DMS 273 treated with DMSO at 0.1 percent for 48 hours (cell line): ENCODE results near the gene TNNI2.
"Not testable (repeated sequence)": the region's sequence is repeated elsewhere in the genome, so short reads cannot be mapped to it uniquely, and the experiment has no call there.

Experiments
- DNase-seq: peaks from one replicate; lab custom pipeline; 2025; lab: John Stamatoyannopoulos, UW

TNNI2 gene

DNA sequence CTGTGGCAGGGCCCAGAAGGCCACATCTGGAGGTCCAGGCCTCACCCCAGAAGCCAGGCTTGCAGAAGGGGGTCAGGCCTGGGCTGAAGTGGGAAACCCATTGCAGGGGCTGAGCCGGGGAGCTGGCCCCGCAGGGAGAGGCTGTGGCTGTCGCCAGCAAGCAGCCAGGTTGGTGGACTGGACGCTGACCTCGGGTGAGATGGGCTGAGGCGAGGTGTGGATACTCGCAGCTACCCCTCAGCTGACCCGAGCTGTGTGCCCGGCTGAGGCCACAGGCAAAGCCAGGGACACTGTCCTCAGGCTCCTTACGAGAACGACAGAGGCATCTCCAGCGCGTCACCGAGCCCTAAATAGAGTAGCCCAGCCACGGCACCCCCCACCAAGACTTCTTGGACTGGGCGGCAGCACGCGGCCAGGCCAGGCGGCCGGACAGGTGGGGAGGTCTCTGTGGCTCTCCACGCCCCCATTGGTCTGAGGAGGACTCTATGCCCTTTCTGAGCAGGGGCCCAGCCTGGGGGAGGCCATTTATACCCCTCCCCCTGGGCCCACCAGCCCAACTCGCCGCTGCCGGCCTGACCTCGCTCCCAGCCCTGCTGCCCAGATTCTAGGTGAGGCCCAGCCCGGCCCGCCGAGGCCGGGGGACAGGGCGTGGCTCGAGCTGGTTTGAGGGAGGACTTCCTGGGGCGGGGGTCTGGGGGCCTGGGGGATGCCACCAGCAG lies at the start of gene TNNI2:
TNNI2 (plus strand) TSS at position 556 of the 719 bp plus-strand sequence. CDS start 716 bp downstream, outside the sequence.
- no peak for DNase-seq

DNA sequence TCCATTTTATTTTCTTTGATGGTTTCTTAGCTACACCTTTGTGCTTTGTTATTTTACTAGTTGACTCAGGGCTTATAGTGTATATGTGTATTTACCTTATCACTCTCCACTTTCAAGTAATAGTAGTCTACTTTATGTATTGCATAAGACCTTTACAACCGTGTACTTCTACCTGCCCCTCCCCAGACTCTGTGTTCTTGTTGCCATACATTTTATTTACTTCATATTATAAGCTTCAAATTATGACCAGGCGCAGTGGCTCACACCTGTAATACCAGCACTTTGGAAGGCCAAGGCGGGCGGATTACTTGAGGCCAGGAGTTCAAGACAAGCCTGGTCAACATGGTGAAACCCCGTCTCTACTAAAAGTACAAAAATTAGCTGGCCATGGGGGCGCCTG lies 46.9 kb upstream of the TNNI2 start:
- no peak for DNase-seq

DNA sequence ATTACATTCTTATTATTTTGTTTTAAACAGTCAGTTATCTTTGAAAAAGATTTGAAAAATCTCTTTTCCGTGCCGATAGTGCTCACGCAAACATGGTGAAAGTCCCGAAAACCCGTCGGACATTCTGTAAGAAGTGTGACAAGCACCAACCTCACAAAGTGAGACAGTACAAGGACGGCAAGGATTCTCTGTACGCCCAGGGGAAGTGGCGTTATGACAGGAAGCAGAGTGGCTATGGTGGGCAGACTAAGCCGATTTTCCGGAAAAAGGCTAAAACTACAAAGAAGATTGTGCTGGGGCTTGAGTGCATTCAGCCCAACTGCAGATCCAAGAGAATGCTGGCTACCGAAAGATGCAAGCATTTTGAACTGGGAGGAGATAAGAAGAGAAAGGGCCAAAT lies 46.3 kb upstream of the TNNI2 start:
- DNase-seq = no peak

DNA sequence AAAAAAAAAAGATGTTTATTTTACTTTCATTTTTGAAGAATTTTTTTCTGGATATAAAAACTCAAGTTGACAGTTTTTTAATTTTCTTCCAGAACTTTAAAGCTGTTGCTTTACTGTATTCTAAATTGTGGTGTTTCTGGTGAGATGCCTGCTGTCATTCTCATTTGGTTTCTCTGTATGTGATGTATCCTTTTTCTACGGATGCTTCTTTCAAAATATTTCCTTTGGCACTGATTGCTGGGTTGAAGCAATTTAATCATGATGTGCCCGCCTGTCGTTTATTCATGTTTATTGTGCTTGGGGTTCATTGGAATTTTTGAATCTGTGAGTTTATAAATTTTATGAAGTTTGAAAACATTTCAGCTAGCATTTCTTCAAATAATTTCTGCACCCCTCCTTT lies 45.7 kb upstream of the TNNI2 start:
- DNase-seq = no peak

DNA sequence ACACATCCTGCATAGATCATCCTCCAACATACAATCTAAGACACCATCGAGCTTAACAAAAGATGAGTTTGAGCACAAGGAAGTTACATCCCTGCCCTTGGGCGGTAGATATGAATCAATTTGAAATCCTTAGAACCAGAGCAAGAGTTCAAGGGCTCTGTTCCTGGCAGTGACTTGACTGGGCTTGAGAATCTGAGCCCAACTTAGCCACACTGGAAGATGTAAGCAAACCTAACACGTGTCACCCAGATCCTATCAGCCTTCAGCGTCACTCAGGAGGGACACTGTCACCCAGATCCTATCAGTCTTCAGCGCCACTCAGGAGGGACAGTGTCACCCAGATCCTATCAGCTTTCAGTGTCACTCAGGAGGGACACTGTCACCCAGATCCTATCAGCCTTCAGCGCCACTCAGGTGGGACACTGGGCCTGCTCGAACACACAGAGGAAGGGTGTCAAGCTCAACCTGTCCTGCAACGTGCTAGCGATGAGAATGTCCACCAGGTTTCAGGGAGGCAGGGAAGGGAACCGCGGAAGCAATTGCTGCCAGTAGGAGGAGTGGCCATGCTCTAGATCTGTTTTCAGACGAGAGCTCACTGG lies 42.3 kb upstream of the TNNI2 start:
- DNase-seq = no peak

DNA sequence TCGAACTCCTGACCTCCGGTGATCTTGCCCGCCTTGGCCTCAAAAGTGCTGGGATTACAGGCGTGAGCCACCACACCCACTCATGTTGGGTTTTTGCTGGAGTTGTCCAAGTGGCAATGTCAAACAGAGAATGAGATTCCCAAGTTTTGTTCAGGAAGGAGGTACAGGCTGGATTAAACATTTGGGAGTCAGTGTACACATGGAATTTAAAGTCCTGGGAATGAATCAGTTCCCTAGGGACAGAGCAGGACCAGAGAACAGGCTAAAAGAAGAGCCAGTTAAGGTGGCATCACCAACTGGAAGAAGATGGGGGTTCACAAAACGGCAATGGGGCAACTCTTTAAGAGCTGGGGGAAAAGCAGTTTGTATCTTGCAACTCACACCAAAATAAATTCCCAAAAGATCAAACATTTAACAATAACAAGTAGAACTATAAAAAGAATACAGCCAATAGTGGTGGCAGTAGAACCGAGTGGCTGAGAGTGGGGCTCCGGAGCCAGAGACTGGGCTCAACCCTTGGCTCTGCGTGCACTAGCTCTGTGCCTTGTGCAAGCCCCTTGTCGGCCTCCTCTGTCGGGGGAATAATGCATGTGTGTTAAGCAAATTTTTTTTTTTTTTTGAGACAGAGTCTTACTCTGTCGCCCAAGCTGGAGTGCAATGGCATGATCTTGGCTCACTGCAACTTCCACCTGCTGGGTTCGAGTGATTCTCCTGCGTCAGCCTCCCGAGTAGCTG lies 41.2 kb upstream of the TNNI2 start:
- DNase-seq = no peak

DNA sequence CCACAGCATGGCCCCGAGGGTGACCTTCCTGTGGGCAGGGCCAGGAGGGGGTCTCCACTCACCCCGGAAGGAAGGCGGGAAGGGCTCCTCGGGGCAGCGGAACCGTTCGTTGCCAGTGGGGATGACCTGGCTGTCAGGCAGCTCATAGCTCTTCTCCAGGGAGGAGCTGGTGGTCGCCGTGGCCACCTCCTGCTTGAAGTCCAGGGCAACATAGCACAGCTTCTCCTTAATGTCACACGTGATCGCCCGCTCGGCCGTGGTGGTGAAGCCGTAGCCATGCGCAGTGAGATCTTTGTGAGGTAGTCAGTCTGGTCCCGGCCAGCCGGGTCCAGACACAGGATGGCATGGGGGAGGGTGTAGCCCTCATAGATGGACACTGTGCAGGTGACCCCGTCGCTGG lies 35.5 kb upstream of the TNNI2 start:
- no peak for DNase-seq

DNA sequence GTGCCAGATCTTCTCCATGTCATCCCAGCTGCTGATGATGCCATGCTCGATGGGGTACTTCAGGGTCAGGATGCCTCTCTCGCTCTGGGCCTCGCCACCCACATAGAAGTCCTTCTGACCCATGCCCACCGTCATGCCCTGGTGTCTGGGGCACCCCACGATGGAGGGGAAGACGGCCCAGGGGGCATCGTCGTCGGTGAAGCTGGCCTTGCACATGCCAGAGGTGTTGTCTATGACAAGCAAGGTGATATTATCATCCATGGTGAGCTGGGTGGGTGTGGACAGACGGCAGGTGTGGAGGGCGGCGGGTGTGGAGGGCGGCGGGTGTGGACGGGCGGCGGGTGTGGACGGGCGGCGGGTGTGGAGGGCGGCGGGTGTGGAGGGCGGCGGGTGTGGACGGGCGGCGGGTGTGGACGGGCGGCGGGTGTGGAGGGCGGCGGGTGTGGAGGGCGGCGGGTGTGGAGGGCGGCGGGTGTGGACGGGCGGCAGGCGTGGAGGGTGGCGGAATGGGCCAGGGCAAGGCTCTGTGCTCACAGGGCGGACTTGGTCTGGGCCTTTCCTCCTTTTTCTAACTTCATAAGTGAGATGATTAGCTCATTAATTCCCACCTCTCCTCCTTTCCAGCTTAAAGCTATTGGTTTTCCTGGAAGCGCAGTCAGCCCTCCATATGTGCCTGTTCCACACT lies 34.8 kb upstream of the TNNI2 start:
- DNase-seq = not testable (repeated sequence)

DNA sequence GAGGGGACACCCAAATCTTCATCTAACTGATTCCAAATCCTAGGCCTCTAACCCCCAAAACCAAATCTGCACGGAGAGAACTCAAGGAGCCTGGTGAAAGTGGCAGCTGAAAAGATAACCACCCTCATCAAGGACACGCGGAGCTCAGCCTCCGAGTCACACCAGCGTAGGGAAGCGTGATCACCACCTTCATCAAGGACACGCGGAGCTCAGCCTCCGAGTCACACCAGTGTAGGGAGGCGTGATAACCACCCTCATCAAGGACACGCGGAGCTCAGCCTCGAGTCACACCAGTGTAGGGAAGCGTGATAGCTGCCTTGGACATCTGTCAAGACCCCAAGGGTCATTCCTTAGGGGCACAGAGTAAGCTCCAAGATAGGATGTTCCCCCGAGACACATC lies 33.3 kb upstream of the TNNI2 start:
- no peak for DNase-seq

DNA sequence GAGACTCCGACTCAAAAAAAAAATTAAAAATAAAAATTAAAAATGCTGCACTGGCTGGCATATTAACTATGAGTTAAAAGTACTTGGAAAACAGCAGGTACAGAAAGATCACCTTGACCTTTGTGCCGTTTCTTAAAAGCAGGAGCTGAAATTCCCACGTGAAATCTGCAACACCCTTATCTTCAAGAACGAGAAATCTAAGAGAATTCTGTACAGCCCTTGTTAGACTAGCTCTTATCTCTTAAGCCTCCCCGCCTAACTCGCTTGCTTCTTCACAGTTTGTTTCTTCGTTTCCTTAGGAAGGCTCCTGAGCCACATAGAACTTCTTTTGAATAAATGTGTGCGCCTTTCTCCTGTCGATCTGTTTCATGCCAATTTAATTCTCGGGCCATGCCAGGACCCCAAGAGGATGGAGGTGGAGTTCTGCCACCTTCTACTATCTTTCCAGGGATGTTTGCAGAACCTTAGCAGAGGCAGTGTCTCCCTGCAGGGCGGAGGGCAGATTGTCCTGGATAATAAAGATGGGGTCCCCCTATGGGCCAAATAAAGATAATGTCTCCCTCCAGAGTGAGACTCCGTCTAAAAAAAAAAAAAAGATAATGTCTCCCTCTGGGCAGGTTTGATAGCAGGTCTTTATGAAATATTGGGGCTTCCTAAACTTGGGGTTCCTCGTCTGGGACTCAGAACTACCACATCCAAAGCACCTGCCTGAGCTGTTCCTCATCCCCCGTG lies 31.4 kb upstream of the TNNI2 start:
- DNase-seq = no peak

DNA sequence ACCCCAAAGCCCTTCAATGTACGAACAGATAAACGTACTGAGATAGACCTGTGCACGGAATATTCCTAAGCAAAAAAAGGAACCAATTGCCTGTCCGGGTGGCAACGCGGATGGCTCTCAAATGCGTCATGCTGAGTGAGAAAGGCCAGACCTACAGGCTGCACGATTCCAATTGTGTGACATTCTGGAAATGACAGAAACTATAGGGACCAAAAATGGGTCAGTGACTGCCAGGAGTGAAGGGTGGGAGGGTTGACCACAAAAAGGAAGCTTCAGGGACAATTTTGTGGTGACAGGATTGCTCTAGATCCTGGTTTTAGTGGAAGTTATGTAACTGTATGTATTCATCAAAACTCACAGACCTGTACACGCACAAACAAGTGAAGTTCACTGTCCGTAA lies 28.0 kb upstream of the TNNI2 start:
- no peak for DNase-seq

DNA sequence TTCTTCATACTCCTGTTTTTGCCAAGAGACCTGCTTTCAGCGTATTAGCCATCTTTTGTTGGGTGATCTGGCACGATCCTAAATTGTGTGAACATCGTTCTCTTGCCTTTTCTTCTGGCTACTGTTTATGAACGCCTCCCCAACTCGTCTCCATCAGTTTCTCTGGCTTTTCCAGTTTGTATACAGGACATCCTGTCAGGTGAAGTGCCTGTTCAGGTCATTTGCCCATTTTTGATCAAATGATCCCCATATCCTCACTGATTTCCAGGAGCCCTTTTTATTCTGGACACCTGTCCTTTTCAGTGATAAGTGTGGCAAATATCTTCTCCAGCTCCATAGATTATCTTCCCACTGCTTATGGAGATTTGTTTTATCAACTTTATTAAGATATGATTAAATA lies 26.5 kb upstream of the TNNI2 start:
- no peak for DNase-seq

DNA sequence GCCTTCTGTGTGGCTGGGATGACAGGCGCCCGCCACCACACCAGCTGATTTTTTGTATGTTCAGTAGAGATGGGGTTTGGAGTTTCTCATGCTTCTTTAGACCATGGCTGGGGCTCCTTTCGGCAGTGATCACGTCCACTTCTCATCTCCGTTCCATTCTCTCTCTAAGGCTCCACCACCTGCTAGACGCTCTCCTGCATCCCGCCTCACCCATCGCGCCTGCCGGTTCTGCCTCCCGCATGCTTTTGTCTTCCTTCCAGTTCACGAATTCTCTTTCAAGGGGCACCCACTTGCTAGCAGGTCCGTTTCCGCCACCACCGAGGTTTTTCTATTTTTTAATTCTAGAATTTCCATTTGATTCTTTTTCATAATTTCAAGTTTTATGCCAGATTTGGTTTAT lies 26.0 kb upstream of the TNNI2 start:
- DNase-seq = no peak

DNA sequence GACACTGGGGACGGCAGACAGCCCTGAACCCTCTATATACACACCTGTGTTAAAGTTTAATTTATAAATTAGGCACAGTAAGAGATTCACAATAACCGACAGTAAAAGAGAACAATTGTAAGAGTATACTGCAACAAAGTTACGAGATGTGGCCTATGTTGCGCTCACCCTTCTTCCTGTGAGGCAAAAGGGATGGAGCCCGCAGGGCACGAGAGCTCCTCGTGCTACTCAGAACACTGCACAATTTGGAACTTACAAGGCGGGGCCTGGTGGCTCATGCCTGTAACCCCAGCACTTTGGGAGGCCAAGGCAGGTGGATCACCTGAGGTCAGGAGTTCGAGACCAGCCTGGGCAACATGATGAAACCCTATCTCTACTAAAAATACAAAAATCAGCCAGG lies 25.4 kb upstream of the TNNI2 start:
- not testable (repeated sequence) for DNase-seq

DNA sequence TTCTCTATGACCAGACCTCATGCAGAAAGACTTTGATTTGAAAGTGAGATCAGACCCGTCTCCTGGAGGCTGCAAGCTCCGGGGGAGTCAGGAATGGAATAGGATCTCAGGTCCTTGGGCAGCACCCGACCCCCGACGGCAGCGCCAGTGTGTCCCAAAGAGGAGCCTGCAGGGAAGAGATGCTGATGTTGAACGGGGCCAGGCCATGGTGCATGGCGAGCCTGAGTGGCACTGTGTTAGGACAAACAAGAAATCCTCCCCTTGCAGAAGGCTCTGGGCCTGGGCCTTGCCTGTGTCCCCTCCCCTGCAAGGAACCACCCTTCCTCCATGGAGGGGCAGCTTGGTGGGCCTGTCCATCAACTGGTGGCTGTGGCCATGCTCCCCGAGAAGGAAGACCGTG lies 24.1 kb upstream of the TNNI2 start:
- no peak for DNase-seq

DNA sequence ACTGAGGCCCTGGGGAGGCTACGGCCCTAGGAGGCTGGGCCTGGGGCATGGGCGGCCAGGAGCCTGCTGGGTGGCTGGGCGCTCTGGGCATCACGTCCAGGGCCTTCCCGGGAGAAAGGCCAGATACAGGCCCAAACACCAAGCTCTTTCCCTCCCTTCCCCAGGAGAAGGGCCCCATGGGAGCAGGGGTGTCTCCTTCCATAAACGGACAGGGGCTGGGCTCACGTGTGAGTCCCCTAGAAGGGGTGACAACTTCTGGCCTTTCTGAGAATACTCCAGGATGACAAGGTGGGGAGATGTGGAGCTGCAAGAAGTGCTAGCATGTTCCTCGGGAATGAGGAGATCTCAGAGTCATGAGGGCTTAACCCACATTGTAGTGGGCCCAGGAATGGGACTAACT lies 23.5 kb upstream of the TNNI2 start:
- DNase-seq = no peak

DNA sequence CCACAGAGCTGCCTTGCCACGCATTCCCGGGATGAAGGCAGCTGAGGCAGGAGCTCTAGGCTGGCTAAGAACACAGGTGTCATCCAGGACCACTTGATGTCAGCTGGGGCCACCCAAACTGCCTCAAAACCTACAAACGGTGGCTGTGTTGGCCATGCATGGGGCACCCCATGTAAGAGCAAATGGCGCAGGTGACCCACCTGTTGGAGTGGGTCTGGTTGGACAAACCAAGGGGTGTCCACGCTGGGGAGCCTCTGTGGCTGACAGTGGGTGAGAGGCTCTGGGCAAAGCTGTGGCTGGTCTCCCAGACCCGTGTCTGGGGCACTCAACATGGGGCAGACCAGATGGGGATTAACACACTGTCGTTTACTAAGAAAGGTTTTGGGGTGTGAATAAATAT lies 23.0 kb upstream of the TNNI2 start:
- no peak for DNase-seq

DNA sequence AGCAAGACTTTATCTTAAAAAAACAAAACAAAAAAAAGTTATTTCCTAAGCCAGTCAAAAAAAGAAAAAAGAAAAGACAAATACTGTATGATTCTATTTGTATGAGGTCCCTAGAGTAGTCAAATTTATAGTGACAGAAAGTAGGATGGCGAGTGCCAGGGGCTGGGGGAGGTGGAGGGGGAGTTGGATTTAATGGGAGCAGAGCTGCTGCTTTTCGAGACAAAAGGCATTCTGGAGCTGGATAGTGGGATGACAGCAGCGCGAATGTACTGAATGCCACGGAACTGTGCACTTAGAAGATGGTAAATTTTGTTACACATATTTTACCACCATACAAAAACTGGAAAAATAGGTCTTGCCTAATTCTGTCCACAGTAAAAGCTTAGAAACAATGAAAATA lies 21.8 kb upstream of the TNNI2 start:
- DNase-seq = no peak

DNA sequence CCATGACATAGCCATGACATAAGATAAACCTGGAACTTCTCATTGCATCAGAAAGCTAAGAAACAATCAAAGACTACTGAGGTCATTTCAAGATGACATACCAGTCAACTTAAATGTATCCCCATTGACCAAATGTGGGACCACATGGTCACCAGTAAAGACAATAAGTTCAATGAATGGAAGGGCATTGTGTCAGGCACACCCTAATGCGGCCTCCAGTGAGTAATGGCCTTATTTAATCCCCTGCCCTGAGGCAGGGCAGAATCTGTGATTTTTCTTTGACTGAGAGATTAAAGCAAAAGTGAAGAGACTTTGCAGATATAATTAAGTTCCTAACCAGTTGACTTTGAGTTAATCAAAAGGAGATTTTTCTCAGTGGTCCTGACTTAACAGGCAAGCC lies 21.3 kb upstream of the TNNI2 start:
- no peak for DNase-seq

DNA sequence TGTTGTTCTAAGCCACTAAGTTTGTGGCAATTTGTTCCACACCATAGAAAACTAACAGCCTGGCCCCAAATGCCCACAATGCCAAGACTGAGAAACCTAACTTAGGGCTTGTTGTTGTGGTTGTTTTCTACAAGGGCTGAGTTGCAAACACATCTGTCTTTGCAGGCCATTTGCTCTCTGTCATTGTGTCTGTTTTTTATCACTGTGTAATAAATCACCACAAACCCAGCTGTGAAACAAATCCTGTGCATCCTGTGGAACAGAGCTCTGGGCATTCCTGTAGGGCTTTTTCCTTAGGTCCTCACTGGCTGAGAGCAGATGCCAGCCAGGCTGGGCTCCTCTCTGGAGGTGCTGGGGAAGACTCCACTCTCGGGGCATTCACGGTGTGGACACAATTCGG lies 19.7 kb upstream of the TNNI2 start:
- DNase-seq = no peak

DNA sequence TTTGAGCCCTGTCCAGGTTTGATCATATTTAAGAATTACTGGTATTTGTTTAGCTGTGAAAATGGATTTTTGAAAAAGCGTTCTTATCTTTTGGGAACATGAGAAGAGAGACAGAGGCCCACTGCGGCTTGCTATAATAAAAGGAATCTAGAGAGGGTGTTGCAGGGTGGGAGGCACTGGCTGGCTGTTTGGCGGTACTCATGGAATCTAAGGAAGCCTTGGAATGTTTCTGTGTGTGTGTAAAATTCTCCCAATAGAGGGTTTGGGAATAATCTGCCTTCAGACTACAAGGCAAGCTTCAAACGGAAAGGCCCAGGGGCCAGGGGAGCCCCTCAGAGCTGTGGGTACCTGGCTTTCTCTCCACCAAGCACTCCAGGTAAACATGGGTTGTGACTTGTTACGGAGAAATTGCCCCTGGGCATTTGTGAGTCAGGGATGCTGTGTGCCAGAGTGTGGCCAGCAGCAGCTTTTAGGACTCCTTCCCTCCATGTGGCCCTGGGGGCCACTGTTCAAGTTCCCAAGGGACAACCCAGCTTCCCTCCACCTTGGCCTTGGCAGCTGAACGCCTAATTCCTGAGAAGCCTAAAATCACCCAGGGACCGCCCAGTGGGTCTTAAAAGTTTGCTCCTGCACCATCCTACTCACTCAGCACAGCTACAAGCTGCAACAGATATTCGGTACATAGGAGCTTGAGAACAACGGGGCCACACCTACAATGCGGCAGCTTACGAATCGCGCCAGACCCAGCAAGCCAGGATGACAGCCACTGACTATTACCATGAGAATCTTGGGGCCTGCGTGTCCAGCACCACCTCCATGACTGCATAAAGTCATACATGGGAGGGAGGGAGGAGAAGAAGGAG lies 18.1 kb upstream of the TNNI2 start:
- no peak for DNase-seq
